ENCODE results near the gene THAP5. TPM values are rescaled to one million over a fixed set of nuclear protein-coding genes. Genes with fewer than 3 reads are reported as not detected.

The THAP5 gene
- polyA plus RNA-seq, 1 donor from 2014 or later, result 49.4 TPM

GRCh38 chr7:108592646-108593201, 23.2 kb upstream of the THAP5 start:
- H4K20me1 ChIP-seq (ENCODE audit: insufficient read depth), result no peaks in the 10 kb centered on the region
- no peaks in the 10 kb centered on the region for H3K27me3 ChIP-seq (ENCODE audit: insufficient read depth, low read depth, low read length)
- H3K36me3 ChIP-seq (ENCODE audit: insufficient read depth, low read length), result no peaks in the 10 kb centered on the region
- no peaks in the 10 kb centered on the region for H3K79me2 ChIP-seq (replicated peaks; ENCODE audit: insufficient read depth, low read length)
- H3K4me3 ChIP-seq (ENCODE audit: low read length), result peak overlapping the region; percentile 43
- H3K9me3 ChIP-seq (ENCODE audit: low read length), result no peaks in the 10 kb centered on the region
- peaks cover 5% of the 10 kb centered on the region for H3F3A ChIP-seq (ENCODE audit: insufficient read depth, low read length, poor library complexity, severe bottlenecking)
- no peaks in the 10 kb centered on the region for H3K9me2 ChIP-seq (ENCODE audit: insufficient read depth, low read length)
- TF ChIP-seq CTCF (IDR thresholded peaks at IDR 0.05; ENCODE audit: poor library complexity, severe bottlenecking), result peak; percentile 77
- TF ChIP-seq POLR2AphosphoS5 (IDR thresholded peaks at IDR 0.05), result peak; percentile 11
- TF ChIP-seq RAD21 (conservative IDR thresholded peaks at IDR 0.05), result peak; percentile 85
- TF ChIP-seq SMC3 (conservative IDR thresholded peaks at IDR 0.05; ENCODE audit: poor library complexity), result peak; percentile 74
- no peak for TF ChIP-seq EP300 (conservative IDR thresholded peaks at IDR 0.05; ENCODE audit: poor library complexity, severe bottlenecking)
- peak overlapping the region; percentile 52 for H3K4me2 ChIP-seq (ENCODE audit: low read length)
- peak overlapping the region; percentile 9 for H2AFZ ChIP-seq (ENCODE audit: low read depth, low read length)
- peak overlapping the region; percentile 62 for H3K9ac ChIP-seq (ENCODE audit: low read length)
- peak overlapping the region; percentile 95 for H3K27ac ChIP-seq (ENCODE audit: low read length)

- Histone ChIP-seq H3K36me3 (ENCODE audit: insufficient read depth, low read length) (no peaks in the 10 kb centered on the region), H3K9me2 (ENCODE audit: insufficient read depth, low read length) (no peaks in the 10 kb centered on the region), H3K9ac (ENCODE audit: low read length) (no peak overlapping the region), H3K27me3 (ENCODE audit: insufficient read depth, low read depth, low read length) (no peaks in the 10 kb centered on the region), H3K27ac (ENCODE audit: low read length) (peak overlapping the region; percentile 43), H3K4me3 (ENCODE audit: low read length) (no peak overlapping the region), H3K4me2 (ENCODE audit: low read length) (no peak overlapping the region), H4K20me1 (ENCODE audit: insufficient read depth) (no peaks in the 10 kb centered on the region), H2AFZ (ENCODE audit: low read depth, low read length) (no peak overlapping the region), H3K9me3 (ENCODE audit: low read length) (no peaks in the 10 kb centered on the region), H3F3A (ENCODE audit: insufficient read depth, low read length, poor library complexity, severe bottlenecking) (peaks cover 4% of the 10 kb centered on the region), H3K79me2 (replicated peaks; ENCODE audit: insufficient read depth, low read length) (no peaks in the 10 kb centered on the region)
- TF ChIP-seq SMC3 (conservative IDR thresholded peaks at IDR 0.05; ENCODE audit: poor library complexity), result no peak
- TF ChIP-seq, protein P1, sequence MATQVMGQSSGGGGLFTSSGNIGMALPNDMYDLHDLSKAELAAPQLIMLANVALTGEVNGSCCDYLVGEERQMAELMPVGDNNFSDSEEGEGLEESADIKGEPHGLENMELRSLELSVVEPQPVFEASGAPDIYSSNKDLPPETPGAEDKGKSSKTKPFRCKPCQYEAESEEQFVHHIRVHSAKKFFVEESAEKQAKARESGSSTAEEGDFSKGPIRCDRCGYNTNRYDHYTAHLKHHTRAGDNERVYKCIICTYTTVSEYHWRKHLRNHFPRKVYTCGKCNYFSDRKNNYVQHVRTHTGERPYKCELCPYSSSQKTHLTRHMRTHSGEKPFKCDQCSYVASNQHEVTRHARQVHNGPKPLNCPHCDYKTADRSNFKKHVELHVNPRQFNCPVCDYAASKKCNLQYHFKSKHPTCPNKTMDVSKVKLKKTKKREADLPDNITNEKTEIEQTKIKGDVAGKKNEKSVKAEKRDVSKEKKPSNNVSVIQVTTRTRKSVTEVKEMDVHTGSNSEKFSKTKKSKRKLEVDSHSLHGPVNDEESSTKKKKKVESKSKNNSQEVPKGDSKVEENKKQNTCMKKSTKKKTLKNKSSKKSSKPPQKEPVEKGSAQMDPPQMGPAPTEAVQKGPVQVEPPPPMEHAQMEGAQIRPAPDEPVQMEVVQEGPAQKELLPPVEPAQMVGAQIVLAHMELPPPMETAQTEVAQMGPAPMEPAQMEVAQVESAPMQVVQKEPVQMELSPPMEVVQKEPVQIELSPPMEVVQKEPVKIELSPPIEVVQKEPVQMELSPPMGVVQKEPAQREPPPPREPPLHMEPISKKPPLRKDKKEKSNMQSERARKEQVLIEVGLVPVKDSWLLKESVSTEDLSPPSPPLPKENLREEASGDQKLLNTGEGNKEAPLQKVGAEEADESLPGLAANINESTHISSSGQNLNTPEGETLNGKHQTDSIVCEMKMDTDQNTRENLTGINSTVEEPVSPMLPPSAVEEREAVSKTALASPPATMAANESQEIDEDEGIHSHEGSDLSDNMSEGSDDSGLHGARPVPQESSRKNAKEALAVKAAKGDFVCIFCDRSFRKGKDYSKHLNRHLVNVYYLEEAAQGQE (IDR thresholded peaks at IDR 0.05; ENCODE audit: borderline replicate concordance), result no peak
- TF ChIP-seq RAD21 (conservative IDR thresholded peaks at IDR 0.05), result no peak
- no peak for TF ChIP-seq EZH2 (IDR thresholded peaks at IDR 0.05; ENCODE audit: borderline replicate concordance, insufficient read depth, low read length, poor library complexity, severe bottlenecking)
Measured at GRCh38 chr7:108590606-108591005, 21.1 kb upstream of the THAP5 start.

DNA sequence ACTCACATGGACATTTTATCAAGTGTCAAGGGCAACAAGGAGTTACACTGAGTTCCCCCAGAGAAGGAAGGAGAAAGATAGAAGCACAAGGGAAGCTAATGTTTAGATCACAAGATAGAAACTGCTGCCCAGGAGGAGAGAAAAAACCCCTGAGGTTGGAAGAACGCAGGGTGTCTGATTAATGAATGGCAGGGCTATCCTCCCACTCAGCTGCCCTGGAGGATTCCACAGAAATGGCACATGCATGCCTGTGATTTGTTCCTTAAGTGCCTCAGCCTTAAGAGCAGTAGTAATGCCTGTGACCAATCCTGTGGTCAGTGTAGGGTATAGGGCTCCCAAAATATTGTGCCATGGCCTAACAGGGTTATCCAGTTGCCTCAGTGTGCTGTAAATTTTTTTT, 20.4 kb upstream of the THAP5 start:
- Histone ChIP-seq H3K27ac (ENCODE audit: low read length) (peak overlapping the region; percentile 43), H3F3A (ENCODE audit: insufficient read depth, low read length, poor library complexity, severe bottlenecking) (peaks cover 4% of the 10 kb centered on the region), H3K4me2 (ENCODE audit: low read length) (no peak overlapping the region), H3K9me2 (ENCODE audit: insufficient read depth, low read length) (no peaks in the 10 kb centered on the region), H3K36me3 (ENCODE audit: insufficient read depth, low read length) (no peaks in the 10 kb centered on the region), H3K9me3 (ENCODE audit: low read length) (no peaks in the 10 kb centered on the region), H2AFZ (ENCODE audit: low read depth, low read length) (no peak overlapping the region), H3K27me3 (ENCODE audit: insufficient read depth, low read depth, low read length) (no peaks in the 10 kb centered on the region), H3K4me3 (ENCODE audit: low read length) (no peak overlapping the region), H4K20me1 (ENCODE audit: insufficient read depth) (no peaks in the 10 kb centered on the region), H3K9ac (ENCODE audit: low read length) (no peak overlapping the region), H3K79me2 (replicated peaks; ENCODE audit: insufficient read depth, low read length) (no peaks in the 10 kb centered on the region)
- TF ChIP-seq, protein P1 (IDR thresholded peaks at IDR 0.05; ENCODE audit: borderline replicate concordance), result no peak
- no peak for TF ChIP-seq TAF1 (IDR thresholded peaks at IDR 0.05; ENCODE audit: low read depth)

All from neural cell (in vitro differentiated cells).